Endometrium (tissue), 2 donors: ENCODE data around the gene UBAP2.
"Not testable (repeated sequence)": the region's sequence is repeated elsewhere in the genome, so short reads cannot be mapped to it uniquely, and the experiment has no call there.

Experiments
- FAIRE-seq: peaks from 2 replicates; lab custom pipeline; 2012; peaks lifted over from hg19 to GRCh38; lab: Jason Lieb, UNC
- donor health status: control.
- donor health status: control.

Gene UBAP2

GRCh38 chr9:34049630-34050384, 1.1 kb upstream of the UBAP2 start:
- FAIRE-seq, result no peak

GRCh38 chr9:34047864-34048726, 592 bp downstream of the UBAP2 start:
- no peak for FAIRE-seq

GRCh38 chr9:34046784-34047379, 1.8 kb downstream of the UBAP2 start:
- no peak for FAIRE-seq

GRCh38 chr9:34045903-34046302, 2.8 kb downstream of the UBAP2 start:
- no peak for FAIRE-seq

GRCh38 chr9:34042074-34042473, 6.6 kb downstream of the UBAP2 start:
- not testable (repeated sequence) for FAIRE-seq

GRCh38 chr9:34038851-34039250, 9.8 kb downstream of the UBAP2 start:
- not testable (repeated sequence) for FAIRE-seq

GRCh38 chr9:34037626-34038025, 11.1 kb downstream of the UBAP2 start:
- FAIRE-seq, result no peak

- no peak for FAIRE-seq
Measured at GRCh38 chr9:34036625-34037024, 12.1 kb downstream of the UBAP2 start.

- FAIRE-seq, result no peak
Measured at GRCh38 chr9:34035656-34036055, 13.0 kb downstream of the UBAP2 start.

GRCh38 chr9:34034698-34035065, 14.0 kb downstream of the UBAP2 start:
- no peak for FAIRE-seq

GRCh38 chr9:34032631-34033030, 16.1 kb downstream of the UBAP2 start:
- FAIRE-seq, result no peak

- no peak for FAIRE-seq
Measured at GRCh38 chr9:34027845-34028574, 20.7 kb downstream of the UBAP2 start.

- FAIRE-seq, result no peak
Measured at GRCh38 chr9:34025811-34026210, 22.9 kb downstream of the UBAP2 start.

- FAIRE-seq, result no peak
Measured at GRCh38 chr9:34025062-34025461, 23.6 kb downstream of the UBAP2 start.

- FAIRE-seq, result not testable (repeated sequence)
Measured at GRCh38 chr9:34024476-34024875, 24.2 kb downstream of the UBAP2 start.

GRCh38 chr9:34016149-34016548, 32.5 kb downstream of the UBAP2 start:
- FAIRE-seq, result no peak

- FAIRE-seq, result no peak
Measured at GRCh38 chr9:34010979-34011378, 37.7 kb downstream of the UBAP2 start.

- no peak for FAIRE-seq
Measured at GRCh38 chr9:34001951-34002350, 46.7 kb downstream of the UBAP2 start.

- FAIRE-seq, result no peak
Measured at GRCh38 chr9:34001298-34001697, 47.4 kb downstream of the UBAP2 start.

GRCh38 chr9:33995449-33995848, 53.2 kb downstream of the UBAP2 start:
- peak; percentile 85 for FAIRE-seq

- FAIRE-seq, result no peak
Measured at GRCh38 chr9:33993104-33993503, 55.6 kb downstream of the UBAP2 start.

GRCh38 chr9:33992632-33993031, 56.1 kb downstream of the UBAP2 start:
- FAIRE-seq, result no peak
